Renal cortical epithelial cell (primary cell): ENCODE data around the gene ALPI. TPM values are rescaled to one million over a fixed set of nuclear protein-coding genes. Genes with fewer than 3 reads are reported as not detected.
"Not testable (repeated sequence)": the region's sequence is repeated elsewhere in the genome, so short reads cannot be mapped to it uniquely, and the experiment has no call there.

ENCODE experiments used
- DNase-seq: peaks from one replicate; pipeline ENCODE4 v3.0.0-alpha.2; 2011; ENCODE audit warnings: low read depth
- total RNA-seq: library from RNA; depleted of rRNA; stranded (reverse); fragments of >200 nt; gene quantifications from 2 replicates; pipeline ENCODE4 v1.2.3, GENCODE V29; 2014

ALPI gene
- total RNA-seq, 1 donor from 2014 or later: not detected

GRCh38 chr2:232420463-232421188 lies 35.3 kb upstream of the ALPI start:
- DNase-seq: no peak

GRCh38 chr2:232421189-232421785 lies 34.7 kb upstream of the ALPI start:
- DNase-seq: no peak

- no peak for DNase-seq
Observed at GRCh38 chr2:232422051-232422450, 33.9 kb upstream of the ALPI start.

GRCh38 chr2:232422996-232423395 lies 33.0 kb upstream of the ALPI start:
- DNase-seq: not testable (repeated sequence)

GRCh38 chr2:232423407-232423806 lies 32.5 kb upstream of the ALPI start:
- not testable (repeated sequence) for DNase-seq

GRCh38 chr2:232431705-232432590 lies 24.0 kb upstream of the ALPI start:
- DNase-seq: no peak

- no peak for DNase-seq
Observed at GRCh38 chr2:232432598-232433184, 23.3 kb upstream of the ALPI start.

GRCh38 chr2:232433622-232434021 lies 22.3 kb upstream of the ALPI start:
- not testable (repeated sequence) for DNase-seq

GRCh38 chr2:232434091-232434490 lies 21.9 kb upstream of the ALPI start:
- no peak for DNase-seq

GRCh38 chr2:232434563-232435374 lies 21.2 kb upstream of the ALPI start:
- DNase-seq: no peak

GRCh38 chr2:232435375-232435648 lies 20.6 kb upstream of the ALPI start:
- no peak for DNase-seq

- no peak for DNase-seq
Observed at GRCh38 chr2:232435805-232436204, 20.1 kb upstream of the ALPI start.

GRCh38 chr2:232436381-232437194 lies 19.4 kb upstream of the ALPI start:
- DNase-seq: no peak

- DNase-seq: no peak
Observed at GRCh38 chr2:232437195-232437571, 18.8 kb upstream of the ALPI start.

GRCh38 chr2:232438091-232438490 lies 17.9 kb upstream of the ALPI start:
- DNase-seq: no peak

GRCh38 chr2:232438951-232439757 lies 16.8 kb upstream of the ALPI start:
- DNase-seq: no peak

GRCh38 chr2:232439758-232440135 lies 16.2 kb upstream of the ALPI start:
- no peak for DNase-seq

- peak; percentile 31 for DNase-seq
Observed at GRCh38 chr2:232440220-232441018, 15.5 kb upstream of the ALPI start.

GRCh38 chr2:232441147-232441651 lies 14.8 kb upstream of the ALPI start:
- no peak for DNase-seq
